Measurements from ENCODE around the gene CSGALNACT2.

Gene CSGALNACT2

DNA sequence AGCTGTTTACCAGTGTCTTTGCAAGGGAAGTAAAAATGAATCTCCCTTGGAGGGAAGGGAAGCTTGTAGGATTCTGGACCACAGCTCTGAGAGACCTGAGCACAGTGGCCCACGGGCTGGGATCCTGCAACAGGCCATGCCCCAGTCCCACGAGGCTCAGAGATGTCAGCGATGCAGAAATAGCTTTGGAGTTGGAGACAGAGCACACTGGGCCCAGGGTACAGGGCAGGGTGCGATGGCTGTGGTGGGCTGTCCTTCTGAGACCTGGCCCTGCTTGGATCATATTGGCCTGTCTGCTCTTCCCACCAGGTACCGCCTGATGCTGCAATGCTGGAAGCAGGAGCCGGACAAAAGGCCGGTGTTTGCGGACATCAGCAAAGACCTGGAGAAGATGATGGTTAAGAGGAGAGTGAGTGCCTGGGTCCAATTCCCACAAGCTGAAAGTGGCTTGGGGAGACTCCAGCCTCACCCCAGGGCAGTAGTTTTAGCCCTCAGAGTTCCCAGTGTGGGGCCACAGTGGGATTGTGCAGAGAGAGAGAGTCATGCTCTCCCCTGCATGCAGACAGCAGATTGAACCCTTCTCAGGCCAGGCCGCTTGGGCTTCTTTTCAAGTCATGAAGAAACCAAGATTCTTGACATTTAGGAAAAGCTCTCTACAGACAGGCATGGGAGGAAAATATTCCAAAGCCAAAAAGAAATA is 13.5 kb upstream of the CSGALNACT2 start:
- DNase-seq, result no peak

GRCh38 chr10:43125274-43125845 is 12.9 kb upstream of the CSGALNACT2 start:
- DNase-seq, result no peak

GRCh38 chr10:43125881-43126731 is 12.1 kb upstream of the CSGALNACT2 start:
- no peak for DNase-seq

GRCh38 chr10:43126759-43127424 is 11.4 kb upstream of the CSGALNACT2 start:
- peak; percentile 49 for DNase-seq

DNA sequence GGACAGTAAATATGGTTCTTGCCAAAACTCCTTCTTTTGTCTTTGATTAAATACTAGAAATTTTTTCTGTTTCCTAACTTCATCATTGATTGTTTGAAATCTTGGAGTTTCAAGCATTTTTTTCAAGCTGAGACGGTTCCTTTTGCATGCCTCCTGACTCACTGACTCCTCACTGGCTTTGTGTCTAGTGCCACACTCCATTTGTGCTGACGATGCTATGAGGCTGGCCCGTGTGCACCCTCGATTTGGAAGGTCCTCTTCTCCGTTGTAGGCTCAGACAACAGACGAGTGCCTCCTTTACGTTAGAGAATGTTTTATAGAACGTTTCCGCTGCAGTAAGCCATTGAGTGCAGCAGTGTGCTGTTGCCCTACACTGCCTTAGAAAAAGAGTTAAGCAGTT is 10.8 kb upstream of the CSGALNACT2 start:
- peak; percentile 58 for DNase-seq

DNA sequence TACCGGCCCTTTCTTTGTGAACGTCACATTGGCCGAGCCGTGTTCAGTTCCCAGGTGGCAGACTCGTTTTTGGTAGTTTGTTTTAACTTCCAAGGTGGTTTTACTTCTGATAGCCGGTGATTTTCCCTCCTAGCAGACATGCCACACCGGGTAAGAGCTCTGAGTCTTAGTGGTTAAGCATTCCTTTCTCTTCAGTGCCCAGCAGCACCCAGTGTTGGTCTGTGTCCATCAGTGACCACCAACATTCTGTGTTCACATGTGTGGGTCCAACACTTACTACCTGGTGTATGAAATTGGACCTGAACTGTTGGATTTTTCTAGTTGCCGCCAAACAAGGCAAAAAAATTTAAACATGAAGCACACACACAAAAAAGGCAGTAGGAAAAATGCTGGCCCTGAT is 9.9 kb upstream of the CSGALNACT2 start:
- no peak for DNase-seq

GRCh38 chr10:43128958-43129706 is 9.1 kb upstream of the CSGALNACT2 start:
- peak; percentile 92 for DNase-seq

DNA sequence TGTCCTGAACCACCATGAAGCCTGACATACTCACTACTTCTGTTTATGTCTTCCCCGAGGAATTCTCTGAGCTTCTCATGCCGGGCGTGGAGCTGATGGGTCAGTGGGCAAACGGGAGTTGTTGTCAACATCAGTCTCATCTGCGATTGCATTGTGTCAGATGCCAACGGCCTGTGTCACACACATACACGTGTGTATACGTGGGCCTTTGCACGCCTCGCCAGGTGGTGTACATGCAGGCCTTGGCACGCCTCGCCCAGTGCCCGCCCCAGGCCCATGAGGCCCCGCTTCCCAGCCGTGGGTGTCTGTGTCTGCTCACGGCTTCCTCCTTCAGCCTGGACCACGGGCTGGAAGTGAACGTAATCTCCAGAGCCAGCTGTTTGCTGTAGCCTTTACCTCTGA is 7.5 kb upstream of the CSGALNACT2 start:
- DNase-seq, result peak; percentile 18

DNA sequence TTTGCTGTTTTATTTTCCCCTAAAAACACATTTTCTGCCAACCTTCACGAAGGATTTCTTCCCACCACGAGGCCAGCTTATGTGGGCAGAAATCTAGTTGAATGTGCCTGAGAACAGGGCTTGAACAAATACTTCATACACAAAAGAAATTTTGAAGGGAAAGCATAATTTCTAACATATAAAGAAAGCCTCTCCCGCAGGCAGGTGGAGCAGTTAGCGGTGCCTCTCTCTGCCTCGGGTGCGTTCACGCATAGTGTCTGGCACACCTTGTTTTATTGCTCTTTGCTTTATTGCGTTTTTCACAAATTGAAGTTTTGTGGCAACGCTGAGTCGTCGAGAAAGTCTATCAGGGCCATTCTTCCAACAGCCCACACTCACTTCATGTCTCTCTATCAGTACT is 7.0 kb upstream of the CSGALNACT2 start:
- no peak for DNase-seq

- no peak for DNase-seq
These were observed 6.3 kb upstream of the CSGALNACT2 start for GRCh38 chr10:43131906-43132305.

DNA sequence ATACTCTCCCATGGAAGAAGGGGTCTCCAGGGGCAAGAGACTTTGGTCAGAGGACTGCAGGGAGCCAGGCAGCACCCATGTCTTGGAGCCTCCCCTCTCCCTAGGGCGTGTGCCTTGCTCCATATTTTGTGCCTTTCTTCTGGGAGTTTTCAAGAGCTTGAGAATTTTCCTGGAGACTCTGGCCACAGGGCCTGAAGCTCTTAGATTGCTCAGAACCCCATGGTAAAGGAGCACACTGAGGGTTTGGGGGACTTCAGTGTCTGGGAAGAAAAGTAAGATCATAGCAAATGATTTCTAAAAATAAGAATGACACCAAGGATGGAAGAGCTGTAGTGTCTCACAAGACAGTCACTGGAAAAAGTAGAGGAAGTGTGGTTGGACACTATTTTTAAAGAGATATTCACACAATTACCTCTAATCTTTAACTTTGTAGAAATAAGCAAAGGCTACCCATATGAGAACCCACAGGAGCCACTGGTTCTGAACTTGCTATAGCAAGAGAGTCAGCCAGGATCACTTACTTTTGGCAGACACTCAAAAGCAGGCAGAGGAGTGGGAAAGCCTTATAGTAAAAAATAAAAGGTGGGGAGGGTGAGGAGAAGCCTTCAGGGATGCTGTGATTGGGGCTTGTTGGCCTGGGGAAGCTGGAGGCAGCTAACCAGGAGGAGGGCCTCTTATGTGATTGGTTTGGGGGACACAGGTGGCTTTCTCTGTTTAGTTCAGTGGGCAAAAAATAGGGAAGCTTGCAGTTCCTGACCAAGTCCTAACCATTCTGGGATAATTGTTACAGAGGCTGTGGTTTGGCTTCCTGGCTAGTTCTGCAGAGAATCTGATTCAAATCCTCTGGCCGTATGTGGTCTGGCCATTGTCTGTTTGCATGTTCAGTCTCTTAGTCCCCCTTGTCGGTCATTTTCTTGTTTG is 5.1 kb upstream of the CSGALNACT2 start:
- peak; percentile 63 for DNase-seq

DNA sequence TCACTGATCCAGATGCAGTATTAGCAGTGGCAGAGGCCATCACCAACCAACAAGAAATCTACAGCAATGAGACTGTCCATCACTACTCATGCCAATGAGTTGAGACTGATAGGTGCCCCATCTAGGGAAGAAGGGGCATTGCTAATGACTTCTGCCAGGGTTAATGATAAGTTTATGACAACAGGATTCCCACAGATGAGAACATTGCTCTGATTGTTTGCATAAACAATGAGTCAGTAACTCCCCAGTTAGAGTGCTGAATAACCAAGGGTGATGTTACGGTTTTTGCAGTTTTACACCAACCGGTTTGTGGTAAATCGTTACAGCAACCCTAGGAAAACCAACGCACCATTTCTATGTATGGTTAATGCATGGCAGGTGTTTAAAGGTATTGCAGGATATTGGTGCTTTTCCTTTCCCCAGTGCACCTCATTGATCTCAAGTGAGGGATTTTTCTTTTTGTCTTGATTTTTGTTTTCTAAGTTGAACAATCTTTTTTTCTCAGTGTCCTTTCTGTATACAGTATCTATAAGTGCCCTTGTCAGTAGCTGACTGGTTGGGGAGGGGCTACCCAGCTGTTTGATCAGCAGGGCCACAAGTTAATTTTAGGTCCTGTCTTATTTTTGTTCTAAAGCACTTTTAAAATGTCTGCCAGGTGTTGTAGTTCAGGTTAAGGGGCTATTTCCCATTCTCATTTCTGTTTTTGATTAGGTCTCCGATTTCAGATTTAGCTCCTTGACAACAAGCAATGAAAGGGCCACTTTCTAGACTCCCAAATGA is 3.9 kb upstream of the CSGALNACT2 start:
- DNase-seq, result peak; percentile 47

GRCh38 chr10:43135064-43135463 is 3.2 kb upstream of the CSGALNACT2 start:
- no peak for DNase-seq

- no peak for DNase-seq
These were observed 2.6 kb upstream of the CSGALNACT2 start for GRCh38 chr10:43135656-43136055.

GRCh38 chr10:43136432-43136831 is 1.8 kb upstream of the CSGALNACT2 start:
- DNase-seq, result no peak

GRCh38 chr10:43136995-43137716 is 1.1 kb upstream of the CSGALNACT2 start:
- peak; percentile 32 for DNase-seq

DNA sequence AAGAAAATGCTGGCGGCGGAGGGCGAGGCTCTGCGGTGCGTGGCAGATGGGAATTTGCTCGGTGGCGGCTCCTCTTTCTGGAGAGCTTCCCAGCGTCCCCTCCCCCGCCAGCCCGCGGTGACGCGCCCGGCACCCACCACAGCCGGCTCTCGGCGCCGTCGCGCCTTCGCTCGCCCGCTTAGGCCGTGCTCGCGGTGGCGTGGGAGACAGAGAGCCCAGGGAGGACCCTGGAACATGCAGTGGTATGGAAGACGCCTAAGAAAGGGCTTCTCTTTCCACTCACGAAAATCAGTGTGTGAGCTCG is 576 bp upstream of the CSGALNACT2 start:
- DNase-seq, result peak; percentile 61

DNA sequence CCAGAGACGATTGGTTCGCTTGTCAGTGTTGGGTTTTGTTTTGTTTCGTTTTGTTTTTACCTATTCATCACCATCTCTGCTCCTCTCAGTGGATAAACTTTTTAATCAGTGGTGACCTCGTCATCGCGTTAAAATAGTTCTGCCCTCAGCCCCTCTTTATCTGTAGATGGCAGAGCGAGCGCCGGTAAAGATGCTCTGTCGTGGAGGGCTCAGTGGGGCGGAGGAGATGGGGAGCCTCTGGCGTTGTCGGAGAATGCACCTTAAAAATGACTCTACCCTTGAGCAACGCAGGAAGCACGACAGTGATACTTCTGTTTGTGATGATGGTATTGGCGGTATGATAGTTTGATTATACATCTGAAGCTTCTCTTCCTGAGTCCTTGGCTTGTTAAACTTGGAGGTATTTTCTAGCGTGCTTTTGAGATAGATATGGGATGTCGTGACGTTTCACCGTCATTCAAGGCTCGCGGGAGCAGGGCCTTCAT is 554 bp downstream of the CSGALNACT2 start:
- peak; percentile 50 for DNase-seq

DNA sequence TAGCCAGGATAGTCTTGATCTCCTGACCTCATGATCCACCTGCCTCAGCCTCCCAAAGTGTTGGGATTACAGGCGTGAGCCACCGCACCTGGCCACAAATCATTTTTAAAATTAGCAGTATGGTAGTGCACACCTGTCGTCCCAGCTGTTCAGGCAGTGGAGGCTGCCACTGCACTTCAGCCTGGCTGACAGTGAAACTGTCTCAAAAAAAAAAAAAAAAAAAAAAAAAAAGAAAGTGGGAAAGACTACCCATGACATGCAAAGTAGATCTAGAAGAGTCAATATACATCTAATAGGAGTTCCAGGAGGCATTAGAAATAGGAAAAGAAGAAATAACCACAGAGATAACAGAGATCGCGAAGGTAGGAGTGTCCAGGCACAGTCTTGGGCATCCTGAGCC is 3.2 kb downstream of the CSGALNACT2 start:
- no peak for DNase-seq

- no peak for DNase-seq
These were observed 7.1 kb downstream of the CSGALNACT2 start for GRCh38 chr10:43145311-43145710.

Measured in suppressor macrophage treated with lipopolysaccharide for 4 hours (primary cell).